Parathyroid adenoma (tissue), 2 donors: ENCODE measurements around the gene DGKG.

Experiments used
- H2AFZ ChIP-seq: fragments of 300-600 bp; sonication (generic); one replicate; pipeline ENCODE4 v1.7.0; 2017; ENCODE audit warnings: antibody characterized with exemption, mild to moderate bottlenecking
- H3K27ac ChIP-seq: fragments of 300-600 bp; sonication (generic); one replicate; pipeline ENCODE4 v1.7.0; 2017
- H3K27me3 ChIP-seq: fragments of 300-600 bp; sonication (generic); one replicate; pipeline ENCODE4 v1.7.0; 2017; ENCODE audit warnings: low read length; ENCODE audit not compliant: control insufficient read depth, insufficient read depth
- H3K36me3 ChIP-seq: fragments of 300-600 bp; sonication (generic); one replicate; pipeline ENCODE4 v1.7.0; 2017; ENCODE audit warnings: low read length; ENCODE audit not compliant: control insufficient read depth, insufficient read depth
- H3K4me1 ChIP-seq: fragments of 300-600 bp; sonication (generic); one replicate; pipeline ENCODE4 v1.7.0; 2017; ENCODE audit warnings: control low read depth
- H3K4me2 ChIP-seq: fragments of 300-600 bp; sonication (generic); one replicate; pipeline ENCODE4 v1.7.0; 2017; ENCODE audit warnings: low read length
- H3K4me3 ChIP-seq: fragments of 300-600 bp; sonication (generic); one replicate; pipeline ENCODE4 v1.7.0; 2017; ENCODE audit warnings: low read depth, low read length
- H3K79me2 ChIP-seq: fragments of 300-600 bp; sonication (generic); one replicate; pipeline ENCODE4 v1.7.0; 2017; ENCODE audit warnings: control low read depth
- H3K9ac ChIP-seq: fragments of 300-600 bp; sonication (generic); one replicate; pipeline ENCODE4 v1.7.0; 2017; ENCODE audit warnings: mild to moderate bottlenecking
- H3K9me3 ChIP-seq: fragments of 300-600 bp; sonication (generic); one replicate; pipeline ENCODE4 v1.7.0; 2017; ENCODE audit warnings: low read length; ENCODE audit not compliant: control insufficient read depth
- CTCF ChIP-seq: fragments of 300-600 bp; sonication (generic); IDR thresholded peaks from one replicate; pipeline ENCODE4 v1.7.0; 2017; ENCODE audit warnings: antibody characterized with exemption, mild to moderate bottlenecking
- donor health status: primary hyperparathyroidism.

The DGKG gene

DNA sequence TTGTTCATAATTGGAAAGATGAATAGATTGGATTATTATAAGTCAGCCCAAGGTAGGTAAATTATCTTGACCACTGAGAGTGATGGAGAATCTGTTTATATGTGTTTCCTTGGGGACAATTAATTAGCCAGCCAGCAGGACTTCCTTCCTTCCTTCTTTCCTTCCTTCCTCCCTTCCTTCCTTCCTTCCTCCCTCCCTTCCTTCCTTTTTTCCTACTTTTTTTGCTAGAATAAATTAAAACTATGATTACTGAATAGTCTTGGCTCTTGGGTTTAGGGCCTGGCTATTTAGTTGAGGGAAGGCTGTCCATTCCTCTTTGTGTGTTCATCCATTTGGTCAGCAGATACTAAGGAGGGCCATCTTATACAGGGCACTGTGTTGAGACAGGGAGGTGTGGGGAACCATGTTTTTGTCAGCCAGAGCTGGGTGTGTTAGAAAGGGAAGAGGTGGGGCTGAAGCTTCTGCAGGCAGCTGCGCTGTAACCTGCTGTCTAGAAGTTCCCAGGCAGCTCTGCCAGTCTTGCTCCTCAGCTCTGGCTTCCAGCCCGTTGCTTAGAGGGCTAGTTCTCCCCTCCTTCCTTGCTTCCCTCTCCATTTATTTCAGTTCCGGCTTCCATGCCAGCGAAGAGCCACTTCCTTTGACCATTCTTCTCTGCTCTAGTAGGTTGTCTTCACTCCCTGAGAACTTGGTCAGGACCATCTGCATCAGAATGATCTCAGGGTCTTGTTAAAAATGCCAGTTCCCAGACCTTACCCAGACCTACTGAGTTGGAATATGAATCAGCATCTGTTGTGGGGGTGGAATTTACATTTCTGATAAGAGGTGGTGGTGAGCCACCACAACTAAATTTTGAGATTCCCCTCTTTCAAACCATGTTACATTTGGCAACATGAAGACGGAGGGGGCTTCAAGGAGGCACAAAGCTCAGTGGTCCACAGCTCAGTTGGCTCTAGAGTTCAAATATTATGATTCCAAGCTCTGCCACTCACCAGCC is 113.9 kb downstream of the DGKG start:
- H3K27me3 ChIP-seq = no peaks in the 10 kb centered on the region
- no peak for TF ChIP-seq CTCF
- H3K4me2 ChIP-seq = no peak overlapping the region
- H3K27ac ChIP-seq = no peak overlapping the region
- no peak overlapping the region for H3K9ac ChIP-seq
- H3K4me3 ChIP-seq = no peak overlapping the region
- no peaks in the 10 kb centered on the region for H3K36me3 ChIP-seq
- H3K4me1 ChIP-seq = no peaks in the 10 kb centered on the region
- H3K9me3 ChIP-seq = no peaks in the 10 kb centered on the region
- no peaks in the 10 kb centered on the region for H3K79me2 ChIP-seq
- H2AFZ ChIP-seq = no peak overlapping the region

DNA sequence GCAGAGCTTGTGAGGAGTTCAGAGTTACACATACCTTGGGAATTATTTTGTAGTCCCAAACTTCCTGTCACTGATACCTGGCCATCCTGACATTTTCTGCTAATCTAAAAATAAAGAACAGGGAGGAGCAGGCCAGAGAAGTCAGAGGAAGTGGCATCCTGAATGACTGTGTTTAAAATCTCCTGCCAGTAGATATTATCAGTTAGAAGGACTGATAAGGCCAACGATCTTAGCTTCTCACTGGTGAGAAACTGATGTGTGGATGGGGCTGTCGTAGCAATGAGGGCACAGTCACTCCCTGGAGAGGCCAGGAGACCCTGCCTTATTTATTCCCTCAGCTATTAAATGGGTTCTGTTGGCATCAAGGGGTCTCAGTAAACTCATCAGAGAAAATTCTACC is 115.1 kb downstream of the DGKG start:
- no peaks in the 10 kb centered on the region for H3K79me2 ChIP-seq
- H3K9ac ChIP-seq = no peak overlapping the region
- TF ChIP-seq CTCF = no peak
- no peak overlapping the region for H3K4me2 ChIP-seq
- no peak overlapping the region for H3K27ac ChIP-seq
- H3K4me3 ChIP-seq = no peak overlapping the region
- H3K9me3 ChIP-seq = no peaks in the 10 kb centered on the region
- no peaks in the 10 kb centered on the region for H3K36me3 ChIP-seq
- no peaks in the 10 kb centered on the region for H3K4me1 ChIP-seq
- H3K27me3 ChIP-seq = no peaks in the 10 kb centered on the region
- H2AFZ ChIP-seq = peak overlapping the region; percentile 47

DNA sequence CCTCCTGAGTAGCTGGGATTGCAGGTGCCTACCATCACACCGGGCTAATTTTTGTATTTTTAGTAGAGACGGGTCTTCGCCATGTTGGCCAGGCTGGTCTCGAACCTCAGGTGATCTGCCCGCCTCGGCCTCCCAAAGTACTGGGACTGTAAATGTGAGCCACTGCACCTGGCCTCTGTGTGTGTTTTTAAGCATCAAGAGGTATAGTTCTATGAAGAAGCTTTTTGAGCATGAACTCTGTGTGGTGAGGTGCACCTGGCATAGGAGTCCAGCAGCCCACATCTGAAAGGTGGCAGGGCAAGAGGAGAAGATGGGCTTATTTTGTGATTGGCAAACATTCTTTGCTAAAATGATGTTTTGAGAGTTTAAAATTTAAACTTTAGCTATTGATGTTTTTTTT is 118.0 kb downstream of the DGKG start:
- H3K9ac ChIP-seq = no peak overlapping the region
- no peaks in the 10 kb centered on the region for H3K27me3 ChIP-seq
- no peaks in the 10 kb centered on the region for H3K4me1 ChIP-seq
- no peaks in the 10 kb centered on the region for H3K9me3 ChIP-seq
- H3K4me3 ChIP-seq = no peak overlapping the region
- H3K4me2 ChIP-seq = no peak overlapping the region
- H3K27ac ChIP-seq = no peak overlapping the region
- TF ChIP-seq CTCF = no peak
- no peak overlapping the region for H2AFZ ChIP-seq
- no peaks in the 10 kb centered on the region for H3K36me3 ChIP-seq
- no peaks in the 10 kb centered on the region for H3K79me2 ChIP-seq

GRCh38 chr3:186241910-186242821 is 119.9 kb downstream of the DGKG start:
- Histone ChIP-seq H2AFZ (peak overlapping the region; percentile 80), H3K36me3 (no peaks in the 10 kb centered on the region), H3K4me3 (no peak overlapping the region), H3K4me2 (peak overlapping the region; percentile 17), H3K4me1 (no peaks in the 10 kb centered on the region), H3K27ac (no peak overlapping the region), H3K9me3 (no peaks in the 10 kb centered on the region), H3K79me2 (no peaks in the 10 kb centered on the region), H3K9ac (no peak overlapping the region), H3K27me3 (no peaks in the 10 kb centered on the region)
- peak; percentile 43 for TF ChIP-seq CTCF
